Activated CD4-positive, alpha-beta T cell treated with anti-CD3 and anti-CD28 coated beads, Interleukin-2, Interleukin-6, amounts not matched to agents 100 ng/mL and 50 ng/mL, durations not matched to agents 16 hours and 8 hours (primary cell): ENCODE results near the gene MRM3.
"Not testable (repeated sequence)": the region's sequence is repeated elsewhere in the genome, so short reads cannot be mapped to it uniquely, and the experiment has no call there.

Source experiments
- DNase-seq: peaks from one replicate; pipeline ENCODE4 v3.0.0-alpha.2; 2020

Gene MRM3

DNA sequence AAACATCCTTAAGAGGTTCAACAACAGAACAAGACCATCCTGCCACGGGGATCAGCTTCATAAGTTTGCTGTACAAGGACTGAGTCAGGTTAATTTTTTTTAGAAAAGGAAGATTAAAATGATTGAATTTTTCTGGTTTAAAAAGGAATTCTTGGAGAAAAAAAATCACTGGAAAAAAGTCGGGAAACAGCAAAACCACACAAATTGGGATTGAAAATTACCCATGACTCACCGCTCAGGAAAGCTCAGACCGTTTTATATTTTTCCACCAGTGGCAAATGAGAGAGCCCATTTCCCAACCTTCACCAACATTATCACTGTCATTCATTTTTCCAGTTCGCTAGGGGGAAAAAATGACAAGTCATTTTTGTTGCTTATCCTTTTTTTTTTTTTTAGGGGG lies 46.6 kb downstream of the MRM3 start:
- no peak for DNase-seq

DNA sequence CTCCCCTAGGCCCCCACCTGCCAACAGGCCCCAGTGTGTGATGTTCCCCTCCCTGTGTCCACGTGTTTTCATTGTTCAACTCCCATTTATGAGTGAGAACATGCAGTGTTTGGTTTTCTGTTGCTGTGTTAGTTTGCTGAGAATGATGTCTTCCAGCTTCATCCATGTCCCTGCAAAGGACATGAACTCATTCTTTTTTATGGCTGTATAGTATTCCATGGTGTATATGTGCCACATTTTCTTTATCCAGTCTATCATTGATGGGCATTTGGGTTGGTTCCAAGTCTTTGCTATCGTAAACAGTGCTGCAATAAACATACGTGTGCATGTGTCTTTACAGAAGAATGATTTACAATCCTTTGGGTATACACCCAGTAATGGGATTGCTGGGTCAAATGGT lies 47.5 kb downstream of the MRM3 start:
- not testable (repeated sequence) for DNase-seq

DNA sequence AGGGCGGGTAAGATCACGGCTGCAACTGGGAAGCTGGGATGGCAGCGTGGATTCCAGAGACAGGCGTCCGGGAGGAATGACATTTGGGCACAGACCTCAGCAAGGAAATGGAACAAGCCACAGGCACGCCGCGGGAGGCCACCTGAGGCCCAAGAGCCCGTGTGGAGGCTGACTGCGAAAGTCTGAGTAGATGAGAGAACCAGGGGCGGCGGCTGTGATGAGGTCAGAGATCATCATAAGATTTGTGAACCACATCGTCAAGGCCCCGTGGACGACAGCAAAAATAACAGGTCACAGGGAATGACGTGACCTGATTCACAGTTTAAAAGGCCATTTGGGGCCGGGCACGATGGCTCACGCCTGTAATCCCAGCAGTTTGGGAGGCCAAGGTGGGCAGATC lies 48.2 kb downstream of the MRM3 start:
- no peak for DNase-seq

- no peak for DNase-seq
Measured at GRCh38 chr17:830950-831349, 48.8 kb downstream of the MRM3 start.

DNA sequence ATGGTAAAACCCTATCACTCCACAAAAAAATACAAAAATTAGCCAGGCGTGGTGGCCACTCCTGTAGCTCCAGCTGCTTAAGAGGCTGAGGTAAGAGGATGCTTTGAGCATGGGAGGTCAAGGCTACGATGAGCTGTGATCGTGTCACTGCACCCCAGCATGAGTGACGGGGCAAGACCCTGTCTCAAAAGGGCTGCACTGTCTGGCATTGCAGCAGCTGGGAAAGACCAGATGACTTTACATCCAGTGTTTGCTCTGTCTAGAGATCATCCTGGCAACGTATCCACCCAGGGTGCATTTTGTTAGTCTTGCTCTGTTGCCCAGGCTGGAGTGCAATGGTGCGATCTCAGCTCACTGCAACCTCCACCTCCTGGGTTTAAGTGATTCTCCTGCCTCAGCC lies 52.0 kb downstream of the MRM3 start:
- no peak for DNase-seq

DNA sequence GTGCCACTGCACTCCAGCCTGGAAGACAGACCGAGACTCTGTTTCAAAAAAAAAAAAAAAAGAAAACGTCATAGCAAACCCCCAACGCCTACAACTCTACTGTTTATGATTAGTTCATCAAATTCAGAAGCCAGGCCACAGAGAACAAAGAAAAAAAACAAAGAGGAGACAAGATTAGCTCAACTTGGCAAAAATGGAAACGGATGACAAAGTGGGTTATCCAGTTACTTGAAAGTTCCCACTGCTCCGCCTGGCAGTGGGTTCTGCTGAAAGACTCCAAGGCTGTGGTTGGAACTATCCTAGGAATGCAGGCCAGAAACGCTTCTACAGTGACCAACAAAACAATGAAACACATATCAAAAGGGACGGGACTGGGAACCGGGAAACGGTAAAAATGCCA lies 53.1 kb downstream of the MRM3 start:
- no peak for DNase-seq

DNA sequence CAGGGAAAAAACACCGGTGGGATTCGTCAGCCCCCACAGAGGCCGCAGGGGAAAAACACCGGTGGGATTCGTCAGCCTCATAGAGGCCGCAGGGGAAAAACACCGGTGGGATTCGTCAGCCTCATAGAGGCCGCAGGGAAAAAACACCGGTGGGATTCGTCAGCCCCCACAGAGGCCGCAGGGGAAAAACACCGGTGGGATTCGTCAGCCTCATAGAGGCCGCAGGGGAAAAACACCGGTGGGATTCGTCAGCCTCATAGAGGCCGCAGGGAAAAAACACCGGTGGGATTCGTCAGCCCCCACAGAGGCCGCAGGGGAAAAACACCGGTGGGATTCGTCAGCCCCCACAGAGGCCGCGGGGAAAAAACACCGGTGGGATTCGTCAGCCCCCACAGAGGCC lies 53.6 kb downstream of the MRM3 start:
- not testable (repeated sequence) for DNase-seq

- DNase-seq: no peak
Measured at GRCh38 chr17:836151-836550, 54.0 kb downstream of the MRM3 start.

- no peak for DNase-seq
Measured at GRCh38 chr17:838486-838885, 56.3 kb downstream of the MRM3 start.

GRCh38 chr17:841313-841712 lies 59.2 kb downstream of the MRM3 start:
- DNase-seq: no peak
